IMR-90 (cell line): ENCODE data around the gene MYCT1. TPM values are rescaled to one million over a fixed set of nuclear protein-coding genes. Genes with fewer than 3 reads are reported as not detected.

Experiments used
- ATAC-seq: fragments of 200-7000 bp; cut with Tn5 transposase; 2 replicates; pipeline ENCODE4 v1.9.1; 2020; ENCODE audit warnings: low read depth, mild to moderate bottlenecking, moderate library complexity
- BruUV-seq: library from RNA; stranded (reverse); fragments of 400-500 nt; replicated peaks from 2 replicates; lab custom pipeline; 2021; lab: Mats Ljungman, UMichigan
- CTCF ChIA-PET: fragments of 300-600 bp; formaldehyde crosslinking; extraction: SDS; loops from one replicate; lab custom pipeline; 2021; ENCODE audit warnings: antibody characterized with exemption; lab: Yijun Ruan, JAX
- POLR2A ChIA-PET: fragments of 300-600 bp; sonication (Branson Sonifier 250); formaldehyde crosslinking; loops from one replicate; lab custom pipeline; 2022; ENCODE audit warnings: antibody characterized with exemption; ENCODE audit not compliant: unreplicated experiment; lab: Charles Lee
- DNase-seq: peaks from one replicate; pipeline ENCODE4 v3.0.0; 2013
- H2AFZ ChIP-seq: replicated peaks from 2 replicates; pipeline ENCODE3; 2013; ENCODE audit warnings: low read length, mild to moderate bottlenecking; ENCODE audit not compliant: poor library complexity
- H2AK5ac ChIP-seq: 2 replicates; pipeline ENCODE4 v1.6.1; 2013; ENCODE audit warnings: low read depth, low read length, inconsistent platforms
- H2AK9ac ChIP-seq: replicated peaks from 2 replicates; pipeline ENCODE3; 2013; ENCODE audit warnings: mild to moderate bottlenecking, low read depth, low read length, moderate library complexity; ENCODE audit not compliant: poor library complexity
- H2BK120ac ChIP-seq: 2 replicates; pipeline ENCODE4 v1.6.1; 2013; ENCODE audit warnings: low read depth, low read length, inconsistent platforms
- H2BK15ac ChIP-seq: 3 replicates; pipeline ENCODE4 v1.6.1; 2013; ENCODE audit warnings: low read depth, low read length, inconsistent platforms
- H2BK20ac ChIP-seq: 2 replicates; pipeline ENCODE4 v1.6.1; 2013; ENCODE audit warnings: low read depth, mild to moderate bottlenecking, inconsistent platforms, low read length, moderate library complexity
- H2BK5ac ChIP-seq: 2 replicates; pipeline ENCODE4 v1.6.1; 2013; ENCODE audit warnings: mild to moderate bottlenecking, low read depth, low read length, inconsistent platforms; ENCODE audit not compliant: poor library complexity, severe bottlenecking
- H3K14ac ChIP-seq: replicated peaks from 2 replicates; pipeline ENCODE4 v1.6.1; 2013; ENCODE audit warnings: low read depth, low read length, inconsistent platforms
- H3K18ac ChIP-seq: 2 replicates; pipeline ENCODE4 v1.6.1; 2013; ENCODE audit warnings: low read depth, low read length, control low read depth
- H3K23ac ChIP-seq: 2 replicates; pipeline ENCODE4 v1.6.1; 2013; ENCODE audit warnings: low read depth, low read length, inconsistent platforms
- H3K27ac ChIP-seq: 2 replicates; pipeline ENCODE4 v1.5.1; 2013; ENCODE audit warnings: mild to moderate bottlenecking, control low read depth, low read length; ENCODE audit not compliant: insufficient read depth
- H3K27me3 ChIP-seq: 2 replicates; pipeline ENCODE4 v1.6.1; 2013; ENCODE audit warnings: low read length; ENCODE audit not compliant: control insufficient read depth, insufficient read depth
- H3K36me3 ChIP-seq: 2 replicates; pipeline ENCODE4 v1.6.1; 2013; ENCODE audit warnings: low read length, mixed read lengths; ENCODE audit not compliant: control insufficient read depth, insufficient read depth
- H3K4ac ChIP-seq: 2 replicates; pipeline ENCODE4 v1.6.1; 2013; ENCODE audit warnings: low read depth, low read length, inconsistent platforms
- H3K4me1 ChIP-seq: 2 replicates; pipeline ENCODE4 v1.6.1; 2013; ENCODE audit warnings: low read length, mixed read lengths; ENCODE audit not compliant: control insufficient read depth, insufficient read depth
- H3K4me2 ChIP-seq: 2 replicates; pipeline ENCODE4 v1.6.1; 2013; ENCODE audit warnings: low read depth, mild to moderate bottlenecking, control low read depth, low read length, moderate library complexity
- H3K4me3 ChIP-seq: 2 replicates; pipeline ENCODE4 v1.5.1; 2013; ENCODE audit warnings: low read depth, mild to moderate bottlenecking, control low read depth, low read length, moderate library complexity; ENCODE audit not compliant: insufficient read depth
- H3K56ac ChIP-seq: 2 replicates; pipeline ENCODE4 v1.6.1; 2013; ENCODE audit warnings: low read length, inconsistent platforms; ENCODE audit not compliant: insufficient read depth; ENCODE audit errors: extremely low read depth
- H3K79me1 ChIP-seq, 2 experiments: 2 replicates each; pipeline ENCODE4 v1.6.1; 2013; ENCODE audit warnings: low read length in 2 of 2, inconsistent platforms in 1 of 2, low read depth in 1 of 2
- H3K9ac ChIP-seq: 2 replicates; pipeline ENCODE4 v1.6.1; 2013; ENCODE audit warnings: low read depth, low read length, control low read depth
- H3K9me1 ChIP-seq: 2 replicates; pipeline ENCODE4 v1.6.1; 2013; ENCODE audit warnings: low read length, inconsistent platforms; ENCODE audit not compliant: insufficient read depth
- H3K9me3 ChIP-seq: 2 replicates; pipeline ENCODE4 v1.6.1; 2013; ENCODE audit warnings: low read length; ENCODE audit not compliant: control insufficient read depth, insufficient read depth
- H4K20me1 ChIP-seq: 2 replicates; pipeline ENCODE4 v1.6.1; 2013; ENCODE audit warnings: low read length, inconsistent platforms; ENCODE audit not compliant: insufficient read depth
- H4K5ac ChIP-seq: 2 replicates; pipeline ENCODE4 v1.6.1; 2013; ENCODE audit warnings: mild to moderate bottlenecking, low read depth, low read length, control low read depth
- H4K8ac ChIP-seq, 2 experiments: 2 replicates each; pipeline ENCODE4 v1.6.1; 2013; ENCODE audit warnings: low read depth in 2 of 2, low read length in 2 of 2, control low read depth in 1 of 2, inconsistent platforms in 1 of 2
- H4K91ac ChIP-seq: 2 replicates; pipeline ENCODE4 v1.6.1; 2013; ENCODE audit warnings: low read depth, low read length, inconsistent platforms; ENCODE audit not compliant: insufficient read depth
- BHLHE40 ChIP-seq: fragments of 150-350 bp; IDR thresholded peaks from 2 replicates; pipeline ENCODE4 v1.6.1; 2016; ENCODE audit warnings: mild to moderate bottlenecking, low read depth, low read length
- CEBPB ChIP-seq: IDR thresholded peaks from 2 replicates; pipeline ENCODE4 v1.6.1; 2012; ENCODE audit warnings: low read depth, low read length, improper control_type of control experiment
- CHD1 ChIP-seq: IDR thresholded peaks from 2 replicates; pipeline ENCODE4 v1.6.1; 2012; ENCODE audit warnings: low read depth, low read length, improper control_type of control experiment
- CTCF ChIP-seq: conservative IDR thresholded peaks from 2 replicates; pipeline ENCODE4 v1.5.1; 2012; ENCODE audit warnings: mild to moderate bottlenecking, low read depth, low read length, improper control_type of control experiment
- FOS ChIP-seq: fragments of 150-350 bp; IDR thresholded peaks from 2 replicates; pipeline ENCODE4 v1.6.1; 2016; ENCODE audit warnings: low read depth, low read length
- MAFK ChIP-seq: IDR thresholded peaks from 2 replicates; pipeline ENCODE4 v1.6.1; 2012; ENCODE audit warnings: low read depth, low read length, improper control_type of control experiment
- MAZ ChIP-seq: IDR thresholded peaks from 2 replicates; pipeline ENCODE4 v1.6.1; 2012; ENCODE audit warnings: low read depth, mild to moderate bottlenecking, low read length, improper control_type of control experiment, moderate library complexity, borderline replicate concordance
- MXI1 ChIP-seq: IDR thresholded peaks from 2 replicates; pipeline ENCODE4 v1.6.1; 2012; ENCODE audit warnings: low read depth, mild to moderate bottlenecking, low read length, moderate library complexity, borderline replicate concordance
- NFE2L2 ChIP-seq: fragments of 150-350 bp; IDR thresholded peaks from 2 replicates; pipeline ENCODE4 v1.6.1; 2016; ENCODE audit warnings: low read depth, mild to moderate bottlenecking, low read length
- POLR2A ChIP-seq: IDR thresholded peaks from 2 replicates; pipeline ENCODE4 v1.6.1; 2012; ENCODE audit warnings: mild to moderate bottlenecking, low read depth, low read length
- RAD21 ChIP-seq: IDR thresholded peaks from 2 replicates; pipeline ENCODE4 v1.6.1; 2012; ENCODE audit warnings: low read length, improper control_type of control experiment
- RCOR1 ChIP-seq: IDR thresholded peaks from 2 replicates; pipeline ENCODE4 v1.6.1; 2012; ENCODE audit warnings: mild to moderate bottlenecking, low read length, improper control_type of control experiment; ENCODE audit not compliant: insufficient replicate concordance
- RFX5 ChIP-seq: IDR thresholded peaks from 2 replicates; pipeline ENCODE4 v1.8.0; 2012; ENCODE audit warnings: low read depth, mild to moderate bottlenecking, low read length, moderate library complexity
- SMC3 ChIP-seq: fragments of 150-350 bp; IDR thresholded peaks from 2 replicates; pipeline ENCODE4 v1.6.1; 2016; ENCODE audit warnings: low read depth, mild to moderate bottlenecking, antibody characterized with exemption, low read length, moderate library complexity
- USF2 ChIP-seq: fragments of 150-350 bp; IDR thresholded peaks from 2 replicates; pipeline ENCODE4 v1.6.1; 2017; ENCODE audit warnings: mild to moderate bottlenecking, antibody characterized with exemption, low read length, low read depth
- WGBS, 2 experiments: methylation state at CpG; one replicate each; pipeline versions ENCODE4 v1.1.5 to v1.1.7; 2013; ENCODE audit warnings: missing lambda C conversion rate in 2 of 2; ENCODE audit not compliant: insufficient read length in 1 of 2; ENCODE audit errors: extremely low coverage in 2 of 2; 5-methylcytosine and 5-hydroxymethylcytosine counted together
- dilution Hi-C: fragments of 300-500 bp; cut with HindIII; formaldehyde crosslinking; loops from one replicate; pipeline ENCODE4 v1.14.3; 2018; ENCODE audit warnings: low sequenced_read_pairs; ENCODE audit not compliant: unreplicated experiment
- in situ Hi-C: fragments of 300-500 bp; cut with MboI; formaldehyde crosslinking; loops from 3 replicates; pipeline ENCODE4 v1.14.3; 2019; ENCODE audit warnings: low sequenced_read_pairs, inconsistent platforms, mixed read lengths
- intact Hi-C: fragments of 100-400 bp; cut with micrococcal nuclease; formaldehyde crosslinking; loops from 2 replicates; pipeline ENCODE4 v1.10.0; 2022
- polyA plus RNA-seq, 3 experiments: library from polyadenylated mRNA; depleted of rRNA; stranded (reverse); fragments of >200 nt; gene quantifications; 2 replicates each; pipeline ENCODE4 v1.2.3, GENCODE V29; 2012; ENCODE audit warnings: low replicate concordance in 1 of 3
- total RNA-seq: library from RNA; depleted of rRNA; stranded (reverse); fragments of >200 nt; gene quantifications from 2 replicates; pipeline ENCODE4 v1.2.3, GENCODE V29; 2012
- TF ChIP-seq, protein P1 (sequence below): fragments of 150-350 bp; IDR thresholded peaks from 2 replicates; pipeline ENCODE4 v1.6.1; 2016; ENCODE audit warnings: low read depth, mild to moderate bottlenecking, low read length, moderate library complexity, borderline replicate concordance

MYCT1 gene
- total and polyA plus RNA-seq, 2 of the 4 experiments (the other 2 are of a cell fraction), result 0.89 to 0.90 TPM

GRCh38 chr6:152698692-152699091, 995 bp downstream of the MYCT1 start:
- H3K4me3 ChIP-seq, result no peak overlapping the region
- H3K27me3 ChIP-seq, result no peaks in the 10 kb centered on the region
- H3K9me1 ChIP-seq, result no peaks in the 10 kb centered on the region; the same call in 1 of the 2 replicates
- no peaks in the 10 kb centered on the region; a peak in 1 of 4 replicates for H3K79me1 ChIP-seq
- peak overlapping the region; percentile 38; the same call in 1 of the 2 replicates for H3K4me2 ChIP-seq
- H3K9ac ChIP-seq, result no peak overlapping the region
- no peak overlapping the region for H2AK5ac ChIP-seq
- H3K4ac ChIP-seq, result peak overlapping the region; percentile 34
- peak overlapping the region; percentile 74; the same call in 1 of the 2 replicates for H4K5ac ChIP-seq
- CTCF ChIA-PET, result no interaction called here
- peak overlapping the region; percentile 10 to 29; a peak in 1 of 4 replicates for H4K8ac ChIP-seq
- 0 out of 2 replicates have a peak overlapping the region, but pooled peaks have one; percentile 24 for H3K14ac ChIP-seq
- TF ChIP-seq MAFK, result no peak
- TF ChIP-seq, protein P1, sequence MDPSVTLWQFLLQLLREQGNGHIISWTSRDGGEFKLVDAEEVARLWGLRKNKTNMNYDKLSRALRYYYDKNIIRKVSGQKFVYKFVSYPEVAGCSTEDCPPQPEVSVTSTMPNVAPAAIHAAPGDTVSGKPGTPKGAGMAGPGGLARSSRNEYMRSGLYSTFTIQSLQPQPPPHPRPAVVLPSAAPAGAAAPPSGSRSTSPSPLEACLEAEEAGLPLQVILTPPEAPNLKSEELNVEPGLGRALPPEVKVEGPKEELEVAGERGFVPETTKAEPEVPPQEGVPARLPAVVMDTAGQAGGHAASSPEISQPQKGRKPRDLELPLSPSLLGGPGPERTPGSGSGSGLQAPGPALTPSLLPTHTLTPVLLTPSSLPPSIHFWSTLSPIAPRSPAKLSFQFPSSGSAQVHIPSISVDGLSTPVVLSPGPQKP, result no peak
- no peak for TF ChIP-seq RCOR1
- TF ChIP-seq NFE2L2, result no peak
- no peak for TF ChIP-seq BHLHE40
- no peak for TF ChIP-seq RFX5
- no peak for TF ChIP-seq CEBPB
- TF ChIP-seq SMC3, result no peak
- no peak for TF ChIP-seq CTCF
- no peak for TF ChIP-seq USF2
- TF ChIP-seq POLR2A, result no peak
- no peak for TF ChIP-seq FOS
- TF ChIP-seq MXI1, result no peak
- no peak for TF ChIP-seq CHD1
- TF ChIP-seq MAZ, result no peak
- TF ChIP-seq RAD21, result no peak
- POLR2A ChIA-PET, result no interaction called here
- WGBS, 2 experiments, result 100% methylated on average over 1 of the region's 1 CpG; no CpG with 5 or more reads in 1 of the 2 experiments
- intact Hi-C loops (no loop called here), dilution Hi-C loops (no loop called here), in situ Hi-C loops (no loop called here)
- 0 out of 2 replicates have a peak overlapping the region, but pooled peaks have one; percentile 22 for H2BK20ac ChIP-seq
- peak overlapping the region; percentile 96 for H3K18ac ChIP-seq
- H3K9me3 ChIP-seq, result no peaks in the 10 kb centered on the region
- no peak overlapping the region for H2AFZ ChIP-seq
- BruUV-seq, result no TSS peak
- H2BK120ac ChIP-seq, result peak overlapping the region; percentile 50
- H3K56ac ChIP-seq, result no peak overlapping the region
- H4K20me1 ChIP-seq, result no peaks in the 10 kb centered on the region
- no peak for ATAC-seq
- H2BK5ac ChIP-seq, result peak overlapping the region; percentile 84
- no peak for DNase-seq
- H2BK15ac ChIP-seq, result peak overlapping the region; percentile 1; the same call in 2 of the 3 replicates
- H4K91ac ChIP-seq, result peak overlapping the region; percentile 3; the same call in 1 of the 2 replicates
- peaks cover 17% of the 10 kb centered on the region for H3K4me1 ChIP-seq
- no peak overlapping the region; the same call in 1 of the 2 replicates for H3K27ac ChIP-seq
- no peak overlapping the region for H2AK9ac ChIP-seq
- H3K36me3 ChIP-seq, result no peaks in the 10 kb centered on the region
- no peak overlapping the region for H3K23ac ChIP-seq
